ENCODE data around the gene ABHD10.

Gene ABHD10

DNA sequence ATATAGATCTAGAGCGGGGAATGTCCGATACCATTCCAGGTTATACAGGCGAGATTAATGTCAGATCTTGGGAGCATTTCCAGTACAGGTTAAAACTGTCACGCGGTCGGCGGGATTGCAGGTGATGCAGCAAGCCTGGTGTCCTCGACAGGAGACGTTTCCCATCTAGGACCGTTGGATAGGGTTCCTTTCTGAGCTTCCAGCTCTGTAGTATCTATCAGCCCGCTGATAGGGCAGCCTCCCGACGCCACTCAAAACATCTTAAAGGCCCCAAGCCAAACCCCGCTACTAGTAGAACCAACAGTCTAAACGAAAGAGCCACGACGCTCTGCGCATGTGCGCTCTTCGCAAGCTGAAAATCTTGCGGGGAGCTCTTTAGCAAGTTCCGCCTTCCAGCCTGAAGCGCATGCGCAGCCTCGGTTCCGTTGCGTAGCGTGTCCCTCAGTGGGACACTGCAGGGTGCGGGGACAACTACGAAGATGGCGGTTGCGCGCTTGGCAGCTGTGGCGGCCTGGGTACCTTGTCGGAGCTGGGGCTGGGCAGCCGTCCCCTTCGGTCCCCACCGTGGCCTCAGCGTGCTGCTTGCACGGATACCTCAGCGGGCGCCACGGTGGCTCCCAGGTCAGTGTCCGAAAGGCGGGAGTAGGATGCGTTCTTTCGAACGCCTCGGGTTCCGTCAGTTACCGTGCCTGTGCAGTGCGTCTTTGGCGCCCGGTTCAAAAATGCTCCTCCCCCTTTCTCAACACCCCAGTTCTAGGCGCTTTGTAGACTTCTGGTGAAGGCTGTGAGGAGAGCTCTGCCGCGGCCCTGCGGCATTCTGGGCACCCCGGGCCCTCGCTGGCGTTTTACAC, at the start of gene ABHD10:
TSS of gene ABHD10 (plus strand) at position 444 of the 851 bp plus-strand sequence. CDS start at position 480, 36 bp downstream.
- CTCF ChIA-PET = interaction anchor here (1.1 to 6.2 kb wide), 9 partner anchors 8 to 363 kb away, joined by 3 to 42 read pairs (median 5); no protein-coding TSS in a partner anchor
- H3K27me3 Mint-ChIP-seq = peaks cover 12% of the 10 kb centered on the region
- H3K36me3 Mint-ChIP-seq = peaks cover 18% of the 10 kb centered on the region
- DNase-seq = peak; percentile 98
- H3K4me3 Mint-ChIP-seq = peak within 1 kb of the TSS; percentile 87
- H3K4me1 Mint-ChIP-seq = peaks cover 41% of the 10 kb centered on the region
- H3K27ac Mint-ChIP-seq = peak within 1 kb of the TSS; percentile 96
- no peaks in the 10 kb centered on the region for H3K9me3 Mint-ChIP-seq

DNA sequence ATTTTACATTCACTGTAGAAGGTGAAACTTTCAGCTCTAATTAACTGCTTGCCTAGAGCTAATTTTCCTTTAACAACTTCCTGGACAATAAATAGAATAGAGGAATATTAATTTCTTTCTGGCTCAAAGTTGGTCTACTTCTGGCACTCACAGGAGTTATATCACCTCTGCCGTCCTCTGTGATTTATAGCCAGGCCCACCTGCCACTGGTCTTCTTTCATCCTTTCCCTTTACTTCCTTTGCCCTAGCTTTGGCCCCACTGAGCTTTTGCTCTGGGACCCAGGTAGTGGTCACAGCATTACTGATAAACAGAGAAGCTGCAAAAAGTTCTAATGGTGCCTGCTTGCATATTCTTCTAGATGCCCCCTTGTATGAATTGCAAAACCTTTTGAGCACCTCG, 49.3 kb upstream of the ABHD10 start:
- Mint-ChIP-seq H3K9me3 (no peaks in the 10 kb centered on the region), H3K27me3 (peaks cover 13% of the 10 kb centered on the region), H3K36me3 (no peaks in the 10 kb centered on the region), H3K27ac (no peak overlapping the region), H3K4me1 (no peaks in the 10 kb centered on the region), H3K4me3 (no peak overlapping the region)
- CTCF ChIA-PET = interaction anchor here (1.2 kb wide), 1 partner anchor 13 kb away, joined by 3 read pairs; no protein-coding TSS in a partner anchor
- no peak for DNase-seq

DNA sequence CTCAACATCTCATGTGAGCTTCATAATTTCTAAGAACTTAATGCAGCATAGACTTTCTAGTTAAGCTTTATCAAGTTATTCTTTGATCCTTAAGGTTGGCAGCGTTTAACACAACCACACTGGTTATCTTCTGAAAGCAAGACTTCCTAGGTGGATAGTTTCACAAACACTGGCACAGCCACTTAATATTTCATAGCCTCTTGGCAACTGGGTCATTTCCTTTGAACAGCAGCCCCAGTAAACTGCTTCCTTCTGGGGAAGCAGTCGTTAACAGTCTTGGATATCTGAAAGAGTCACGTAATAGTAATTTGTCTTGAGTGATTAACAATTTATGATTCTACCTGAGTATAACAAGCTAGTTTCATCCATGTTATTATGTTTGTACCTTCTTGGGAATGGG, 45.9 kb upstream of the ABHD10 start:
- H3K4me1 Mint-ChIP-seq = no peaks in the 10 kb centered on the region
- DNase-seq = no peak
- H3K27ac Mint-ChIP-seq = no peak overlapping the region
- H3K27me3 Mint-ChIP-seq = peaks cover 18% of the 10 kb centered on the region
- no peak overlapping the region for H3K4me3 Mint-ChIP-seq
- CTCF ChIA-PET = interaction anchor here (0.8 to 1.6 kb wide), 2 partner anchors 12 to 80 kb away, joined by 3 read pairs; no protein-coding TSS in a partner anchor
- no peaks in the 10 kb centered on the region for H3K36me3 Mint-ChIP-seq
- no peaks in the 10 kb centered on the region for H3K9me3 Mint-ChIP-seq

DNA sequence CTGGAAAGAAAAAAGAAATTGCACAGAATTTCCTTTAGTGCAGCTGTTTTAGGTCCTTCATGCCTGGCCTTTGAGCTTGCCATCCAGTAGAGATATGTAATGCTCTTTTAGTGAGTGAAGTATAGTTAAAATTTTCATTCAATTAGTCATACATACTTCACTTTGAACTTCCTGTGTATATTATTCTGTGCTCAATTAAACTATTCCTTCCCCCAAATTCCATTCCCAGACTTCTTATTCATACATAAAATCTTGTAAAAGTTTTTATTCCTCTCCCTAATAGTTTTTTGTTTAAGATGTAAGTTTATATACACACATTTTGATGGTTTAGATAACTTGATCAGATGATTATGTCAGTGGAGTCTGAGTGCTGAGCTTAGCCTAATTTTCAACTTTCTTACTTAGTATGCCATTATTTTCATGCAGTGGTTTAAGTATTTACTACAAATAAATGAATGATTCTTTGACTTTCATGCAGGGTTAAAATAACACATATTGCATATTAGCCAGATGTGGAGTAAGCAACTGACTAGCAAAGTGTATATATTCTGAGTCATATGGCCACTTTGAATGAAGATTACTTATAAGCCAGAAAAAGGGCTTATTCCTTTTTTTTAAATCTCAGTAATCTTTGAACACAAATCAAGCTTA, 42.5 kb upstream of the ABHD10 start:
- H3K27me3 Mint-ChIP-seq = peaks cover 17% of the 10 kb centered on the region
- no peak for DNase-seq
- no peaks in the 10 kb centered on the region for H3K4me1 Mint-ChIP-seq
- CTCF ChIA-PET = interaction anchor here (0.9 kb wide), 1 partner anchor 14 kb away, joined by 3 read pairs; no protein-coding TSS in a partner anchor
- H3K27ac Mint-ChIP-seq = no peak overlapping the region
- no peaks in the 10 kb centered on the region for H3K9me3 Mint-ChIP-seq
- H3K4me3 Mint-ChIP-seq = no peak overlapping the region
- no peaks in the 10 kb centered on the region for H3K36me3 Mint-ChIP-seq

DNA sequence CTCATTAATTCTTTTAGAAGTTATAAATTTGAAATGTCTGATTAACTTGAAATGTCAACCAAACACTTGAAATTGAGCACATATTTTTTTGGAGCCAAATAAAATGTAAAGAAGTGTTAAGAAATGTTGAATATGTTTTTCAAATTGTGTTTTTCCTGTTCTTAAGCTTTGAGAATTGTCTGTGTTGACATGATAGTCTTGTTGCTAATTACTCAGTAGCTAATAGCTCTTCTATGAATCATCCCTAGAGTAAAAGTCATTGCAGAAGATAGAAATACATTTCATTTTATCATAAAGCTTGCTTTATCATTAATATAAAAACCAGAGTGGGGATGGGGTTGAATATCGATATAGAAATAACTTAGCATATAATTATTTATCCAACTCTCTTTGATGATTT, 41.9 kb upstream of the ABHD10 start:
- no peak overlapping the region for H3K27ac Mint-ChIP-seq
- H3K4me3 Mint-ChIP-seq = no peak overlapping the region
- no peaks in the 10 kb centered on the region for H3K4me1 Mint-ChIP-seq
- DNase-seq = no peak
- H3K27me3 Mint-ChIP-seq = peaks cover 10% of the 10 kb centered on the region
- CTCF ChIA-PET = interaction anchor here (0.9 kb wide), 1 partner anchor 14 kb away, joined by 3 read pairs; no protein-coding TSS in a partner anchor
- no peaks in the 10 kb centered on the region for H3K36me3 Mint-ChIP-seq
- no peaks in the 10 kb centered on the region for H3K9me3 Mint-ChIP-seq

DNA sequence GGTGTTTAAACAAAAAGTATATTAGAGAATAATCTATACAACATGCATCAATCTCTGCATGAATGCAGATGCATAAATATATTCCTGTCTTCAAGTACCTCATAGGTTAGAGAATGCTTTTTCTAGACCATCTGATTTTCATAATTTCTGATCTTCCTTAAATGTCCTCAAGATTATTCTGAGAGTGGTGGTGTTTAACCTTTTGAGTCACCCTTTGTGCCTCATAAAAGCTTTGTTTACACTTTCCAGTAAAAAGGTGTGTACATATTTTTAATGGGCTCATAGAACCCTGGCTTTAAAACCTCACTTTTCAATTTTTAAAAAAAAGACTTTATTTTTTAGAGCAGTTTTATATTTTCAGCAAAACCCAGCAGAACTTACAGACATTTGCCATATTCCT, 41.0 kb upstream of the ABHD10 start:
- Mint-ChIP-seq H3K9me3 (no peaks in the 10 kb centered on the region), H3K36me3 (no peaks in the 10 kb centered on the region), H3K4me3 (no peak overlapping the region), H3K27me3 (peaks cover 5% of the 10 kb centered on the region), H3K4me1 (no peaks in the 10 kb centered on the region), H3K27ac (no peak overlapping the region)
- CTCF ChIA-PET = no interaction called here
- no peak for DNase-seq

DNA sequence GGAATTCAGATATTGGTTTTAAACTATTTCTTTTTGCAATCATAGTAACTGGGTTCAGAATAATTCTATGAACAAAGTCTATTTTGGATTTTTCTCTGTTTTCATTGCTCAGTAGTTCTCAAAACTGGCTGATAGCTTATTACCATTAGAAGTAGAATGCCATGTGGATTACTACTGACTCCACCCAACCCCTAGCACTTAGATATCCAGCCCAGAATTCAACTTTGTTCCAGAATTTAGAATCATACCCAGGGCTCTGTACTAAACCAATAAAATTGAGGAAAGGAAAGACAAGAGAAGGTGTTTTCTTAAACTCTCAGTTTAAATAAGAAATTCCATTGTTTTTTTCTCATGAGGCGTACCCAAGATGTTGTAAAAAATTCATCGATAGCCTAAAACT, 39.0 kb upstream of the ABHD10 start:
- H3K9me3 Mint-ChIP-seq = no peaks in the 10 kb centered on the region
- H3K27me3 Mint-ChIP-seq = peaks cover 5% of the 10 kb centered on the region
- CTCF ChIA-PET = no interaction called here
- H3K4me1 Mint-ChIP-seq = no peaks in the 10 kb centered on the region
- no peak overlapping the region for H3K27ac Mint-ChIP-seq
- no peaks in the 10 kb centered on the region for H3K36me3 Mint-ChIP-seq
- H3K4me3 Mint-ChIP-seq = no peak overlapping the region
- DNase-seq = no peak

DNA sequence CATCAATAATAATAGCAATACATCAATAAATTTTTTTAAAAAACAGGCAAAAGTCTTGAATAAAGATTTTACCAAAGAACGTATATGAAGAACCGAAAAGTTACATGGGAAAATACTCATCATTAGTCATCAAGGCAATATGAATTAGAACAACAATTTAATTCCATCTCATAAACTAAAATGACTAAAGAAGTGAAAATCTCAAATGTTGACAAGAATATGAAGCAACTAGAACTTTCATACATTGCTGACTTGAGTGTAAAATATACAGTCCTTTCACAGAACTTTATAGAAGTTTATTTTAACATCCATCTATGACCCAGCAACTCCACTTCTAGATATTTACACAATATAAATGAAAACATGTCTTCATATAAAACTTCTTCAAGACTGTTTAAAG, 35.3 kb upstream of the ABHD10 start:
- H3K9me3 Mint-ChIP-seq = no peaks in the 10 kb centered on the region
- CTCF ChIA-PET = no interaction called here
- H3K4me3 Mint-ChIP-seq = no peak overlapping the region

DNA sequence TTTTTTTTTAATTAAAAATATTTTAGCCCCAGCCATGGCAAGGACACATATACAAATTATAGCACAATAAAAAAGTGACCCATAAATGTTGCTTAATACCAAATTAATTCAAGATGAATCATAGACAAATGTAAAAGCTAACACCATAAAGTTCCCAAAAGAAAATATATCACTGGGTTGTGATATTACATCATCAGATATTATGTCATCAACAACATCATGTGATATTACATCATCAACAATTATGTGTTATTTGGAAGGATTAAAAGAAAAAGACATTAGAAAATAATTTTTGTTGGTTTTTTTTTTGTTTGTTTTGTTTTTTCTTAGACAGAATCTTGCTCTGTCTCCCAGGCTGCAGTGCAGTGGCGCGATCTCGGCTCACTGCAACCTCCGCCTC, 34.5 kb upstream of the ABHD10 start:
- Mint-ChIP-seq H3K36me3 (no peaks in the 10 kb centered on the region), H3K4me1 (no peaks in the 10 kb centered on the region), H3K4me3 (no peak overlapping the region), H3K9me3 (no peaks in the 10 kb centered on the region), H3K27ac (no peak overlapping the region), H3K27me3 (peaks cover 9% of the 10 kb centered on the region)
- DNase-seq = no peak
- CTCF ChIA-PET = no interaction called here

More for the DNA sequence above, 35.3 kb upstream of the ABHD10 start:
- H3K27me3 Mint-ChIP-seq = peaks cover 9% of the 10 kb centered on the region
- H3K36me3 Mint-ChIP-seq = no peaks in the 10 kb centered on the region
- no peak for DNase-seq
- no peak overlapping the region for H3K27ac Mint-ChIP-seq
- no peaks in the 10 kb centered on the region for H3K4me1 Mint-ChIP-seq

DNA sequence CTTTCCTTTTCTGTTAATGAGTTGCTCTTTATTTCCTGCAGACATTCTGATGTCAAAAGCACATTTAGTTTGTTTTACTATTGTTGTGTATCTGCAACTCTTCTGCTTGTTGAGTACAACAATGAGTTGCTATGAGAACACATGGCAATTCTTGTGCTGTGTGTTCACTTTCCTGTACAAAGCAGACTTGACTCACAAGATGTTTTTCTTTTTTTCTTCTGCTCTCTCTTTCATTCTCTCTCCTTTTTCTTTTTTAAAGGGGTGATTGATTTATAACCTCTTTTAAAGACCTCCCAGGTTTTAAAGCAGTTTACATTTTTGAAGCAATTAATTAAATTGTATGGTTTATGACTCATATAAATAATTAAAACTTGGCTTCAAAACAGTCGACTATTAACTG, 31.6 kb upstream of the ABHD10 start:
- Mint-ChIP-seq H3K36me3 (no peaks in the 10 kb centered on the region), H3K27me3 (peaks cover 13% of the 10 kb centered on the region), H3K27ac (no peak overlapping the region), H3K4me3 (no peak overlapping the region), H3K4me1 (no peaks in the 10 kb centered on the region), H3K9me3 (no peaks in the 10 kb centered on the region)
- no peak for DNase-seq
- CTCF ChIA-PET = interaction anchor here (1.5 kb wide), 1 partner anchor 21 kb away, joined by 4 read pairs; no protein-coding TSS in a partner anchor

DNA sequence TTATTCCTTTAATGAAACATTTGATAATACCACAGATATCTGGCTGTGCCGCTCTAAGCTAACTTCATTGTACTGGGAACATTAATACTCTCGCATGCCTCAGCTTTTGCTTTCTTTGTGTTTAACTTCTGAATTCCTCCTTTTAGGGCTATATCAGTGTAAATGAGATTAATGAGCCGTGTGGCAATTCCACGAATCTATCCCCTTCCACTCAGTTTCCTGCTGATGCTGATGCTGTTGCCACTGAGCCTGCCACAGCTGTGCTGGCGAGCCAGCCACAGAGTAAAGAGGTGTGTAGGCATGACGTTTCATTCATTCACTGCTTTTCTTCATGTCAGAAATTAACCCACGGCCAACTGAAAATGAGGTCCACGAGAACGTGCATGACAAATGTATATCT, 30.0 kb upstream of the ABHD10 start:
- no peaks in the 10 kb centered on the region for H3K9me3 Mint-ChIP-seq
- peaks cover 13% of the 10 kb centered on the region for H3K27me3 Mint-ChIP-seq
- no peak for DNase-seq
- H3K36me3 Mint-ChIP-seq = no peaks in the 10 kb centered on the region
- no peaks in the 10 kb centered on the region for H3K4me1 Mint-ChIP-seq
- no peak overlapping the region for H3K4me3 Mint-ChIP-seq
- CTCF ChIA-PET = no interaction called here
- H3K27ac Mint-ChIP-seq = no peak overlapping the region

DNA sequence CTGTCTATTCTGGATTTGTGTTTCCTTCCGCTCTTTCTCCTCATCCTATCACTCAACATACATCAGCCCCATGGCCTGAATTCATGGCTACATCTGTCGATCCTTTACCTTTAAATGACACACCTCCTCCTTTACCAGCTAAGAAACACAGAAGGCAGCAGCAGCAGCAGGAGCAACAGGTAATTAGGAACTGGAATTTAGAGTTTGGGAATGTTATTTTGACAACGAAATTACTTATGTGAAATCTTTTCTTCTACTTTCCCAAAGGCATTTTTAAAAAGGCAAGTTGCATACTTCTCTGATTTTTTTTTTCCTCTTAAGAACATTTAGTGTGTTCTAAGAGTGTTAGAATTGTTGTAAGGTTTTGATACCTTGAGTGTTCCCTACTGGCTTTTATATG, 29.1 kb upstream of the ABHD10 start:
- peaks cover 13% of the 10 kb centered on the region for H3K27me3 Mint-ChIP-seq
- H3K9me3 Mint-ChIP-seq = no peaks in the 10 kb centered on the region
- no peak overlapping the region for H3K27ac Mint-ChIP-seq
- no peak for DNase-seq
- no peaks in the 10 kb centered on the region for H3K36me3 Mint-ChIP-seq
- CTCF ChIA-PET = no interaction called here
- no peaks in the 10 kb centered on the region for H3K4me1 Mint-ChIP-seq
- no peak overlapping the region for H3K4me3 Mint-ChIP-seq

DNA sequence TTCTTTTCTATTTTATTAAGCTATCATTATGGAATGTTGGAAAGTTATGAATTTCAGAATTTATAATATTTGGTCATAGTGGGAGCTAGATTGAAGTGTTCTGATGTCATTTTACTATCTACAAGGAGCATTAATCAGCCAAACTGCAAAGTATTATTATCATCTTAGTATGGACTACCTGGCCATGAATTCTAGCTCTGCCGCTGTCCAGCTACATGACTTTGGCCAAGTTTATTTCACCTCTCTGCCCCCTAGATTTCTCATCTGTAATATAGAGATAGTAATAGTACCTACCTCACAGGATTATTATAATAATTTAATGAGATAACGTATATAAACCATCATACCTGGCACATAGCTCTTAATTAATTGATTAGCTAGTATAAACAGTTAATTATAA, 27.8 kb upstream of the ABHD10 start:
- no peak for DNase-seq
- Mint-ChIP-seq H3K4me1 (no peaks in the 10 kb centered on the region), H3K9me3 (no peaks in the 10 kb centered on the region), H3K27me3 (peaks cover 8% of the 10 kb centered on the region), H3K36me3 (no peaks in the 10 kb centered on the region), H3K4me3 (no peak overlapping the region), H3K27ac (no peak overlapping the region)
- CTCF ChIA-PET = interaction anchor here (1.7 kb wide), 1 partner anchor 17 kb away, joined by 7 read pairs; no protein-coding TSS in a partner anchor

DNA sequence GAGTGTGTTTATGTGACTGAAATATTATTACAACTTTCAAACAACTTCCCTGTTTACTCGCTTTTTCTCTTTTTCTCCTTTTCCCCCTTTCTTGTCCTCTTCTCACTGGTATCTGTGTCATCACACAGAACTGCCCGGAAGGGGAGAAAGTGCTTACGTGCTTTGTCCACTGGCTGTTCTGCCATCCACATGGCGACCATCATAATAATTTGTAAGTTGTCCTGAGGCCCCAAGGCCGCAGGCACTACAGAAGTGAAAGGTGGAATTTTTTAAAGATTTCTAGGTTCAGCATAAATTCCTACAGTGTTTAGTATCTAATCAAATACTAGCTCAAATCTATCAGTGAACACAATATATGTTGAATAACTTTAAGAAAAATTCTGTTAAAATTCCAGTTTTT, 26.7 kb upstream of the ABHD10 start:
- H3K27me3 Mint-ChIP-seq = peaks cover 4% of the 10 kb centered on the region
- CTCF ChIA-PET = interaction anchor here (1.7 kb wide), 1 partner anchor 16 kb away, joined by 7 read pairs; no protein-coding TSS in a partner anchor

More for the DNA sequence above, 26.7 kb upstream of the ABHD10 start:
- Mint-ChIP-seq H3K9me3 (no peaks in the 10 kb centered on the region), H3K36me3 (no peaks in the 10 kb centered on the region), H3K4me3 (no peak overlapping the region), H3K4me1 (no peaks in the 10 kb centered on the region), H3K27ac (no peak overlapping the region)
- no peak for DNase-seq

Measured in activated naive CD4-positive, alpha-beta T cell treated with anti-CD3 and anti-CD28 coated beads, Interleukin-2, amount 10 ng/mL, durations not matched to agents 7 days and 5 days (primary cell).